MM.1S (cell line): ENCODE measurements around the gene CHTF18.

Experiments
- DNase-seq: peaks from one replicate; pipeline ENCODE4 v3.0.0-alpha.2; 2015
- H2AFZ ChIP-seq: fragments of 300-600 bp; sonication (generic); 2 replicates; pipeline ENCODE4 v1.6.0; 2016; ENCODE audit warnings: antibody characterized with exemption, low read length
- H3F3A ChIP-seq: fragments of 300-600 bp; sonication (generic); 2 replicates; pipeline ENCODE4 v1.6.1; 2016; ENCODE audit warnings: mild to moderate bottlenecking, antibody characterized with exemption, low read length, moderate library complexity, mixed read lengths; ENCODE audit not compliant: insufficient read depth
- H3K27ac ChIP-seq: fragments of 300-600 bp; sonication (generic); 2 replicates; pipeline ENCODE4 v1.5.1; 2016; ENCODE audit warnings: mild to moderate bottlenecking, low read length
- H3K27me3 ChIP-seq: fragments of 300-600 bp; sonication (generic); replicated peaks from 2 replicates; pipeline ENCODE4 v1.6.0; 2016; ENCODE audit warnings: low read length; ENCODE audit not compliant: insufficient read depth
- H3K36me3 ChIP-seq: fragments of 300-600 bp; sonication (generic); replicated peaks from 2 replicates; pipeline ENCODE4 v1.6.1; 2016; ENCODE audit warnings: mild to moderate bottlenecking, low read length, mixed read lengths; ENCODE audit not compliant: insufficient read depth
- H3K4me1 ChIP-seq: fragments of 300-600 bp; sonication (generic); 2 replicates; pipeline ENCODE4 v1.6.1; 2016; ENCODE audit warnings: low read length, mixed read lengths
- H3K4me2 ChIP-seq: fragments of 300-600 bp; sonication (generic); 2 replicates; pipeline ENCODE4 v1.6.0; 2016; ENCODE audit warnings: low read depth, low read length
- H3K4me3 ChIP-seq: fragments of 300-600 bp; sonication (generic); 2 replicates; pipeline ENCODE4 v1.5.1; 2016; ENCODE audit warnings: low read length, mixed read lengths
- H3K79me2 ChIP-seq: fragments of 300-600 bp; sonication (generic); 2 replicates; pipeline ENCODE4 v1.6.1; 2016; ENCODE audit warnings: mixed run types, low read length, mixed read lengths
- H3K9ac ChIP-seq: fragments of 300-600 bp; sonication (generic); 2 replicates; pipeline ENCODE4 v1.6.1; 2016; ENCODE audit warnings: low read length, mixed read lengths
- H3K9me2 ChIP-seq: fragments of 300-600 bp; sonication (generic); replicated peaks from 2 replicates; pipeline ENCODE4 v1.6.1; 2016; ENCODE audit warnings: mild to moderate bottlenecking, low read length, mixed read lengths; ENCODE audit not compliant: insufficient read depth
- H3K9me3 ChIP-seq: fragments of 300-600 bp; sonication (generic); replicated peaks from 2 replicates; pipeline ENCODE4 v1.6.1; 2016; ENCODE audit warnings: mild to moderate bottlenecking, low read length, mixed read lengths; ENCODE audit not compliant: insufficient read depth
- H4K20me1 ChIP-seq: fragments of 300-600 bp; sonication (generic); 2 replicates; pipeline ENCODE4 v1.6.1; 2016; ENCODE audit warnings: mild to moderate bottlenecking, low read length, moderate library complexity, mixed read lengths; ENCODE audit not compliant: insufficient read depth
- CTCF ChIP-seq: fragments of 300-600 bp; sonication (generic); IDR thresholded peaks from 2 replicates; pipeline ENCODE4 v1.5.1; 2016; ENCODE audit warnings: antibody characterized with exemption, low read length, mixed read lengths
- EZH2 ChIP-seq: fragments of 300-600 bp; sonication (generic); optimal IDR thresholded peaks from 2 replicates; pipeline ENCODE3; 2017; ENCODE audit warnings: low read depth, mild to moderate bottlenecking, antibody characterized with exemption, low read length, mixed read lengths
- EZH2phosphoT487 ChIP-seq: fragments of 300-600 bp; sonication (generic); IDR thresholded peaks from 2 replicates; pipeline ENCODE4 v1.6.1; 2018; ENCODE audit warnings: antibody characterized with exemption, low read length

Gene CHTF18

GRCh38 chr16:804193-805048, 16.0 kb downstream of the CHTF18 start:
- Histone ChIP-seq H3K4me3 (no peak overlapping the region), H3F3A (no peaks in the 10 kb centered on the region), H3K79me2 (no peaks in the 10 kb centered on the region), H3K27ac (no peak overlapping the region), H3K36me3 (no peaks in the 10 kb centered on the region), H3K9me3 (no peaks in the 10 kb centered on the region), H2AFZ (no peak overlapping the region), H3K4me2 (no peak overlapping the region), H3K4me1 (no peaks in the 10 kb centered on the region), H3K9me2 (no peaks in the 10 kb centered on the region), H3K27me3 (peaks cover 22% of the 10 kb centered on the region), H3K9ac (no peak overlapping the region), H4K20me1 (no peaks in the 10 kb centered on the region)
- TF ChIP-seq EZH2phosphoT487 (no peak), EZH2 (no peak), CTCF (no peak)
- no peak for DNase-seq

- Histone ChIP-seq H3K4me2 (no peak overlapping the region), H3F3A (no peaks in the 10 kb centered on the region), H3K27me3 (peaks cover 33% of the 10 kb centered on the region), H4K20me1 (no peaks in the 10 kb centered on the region), H3K4me1 (no peaks in the 10 kb centered on the region), H3K79me2 (no peaks in the 10 kb centered on the region), H3K9ac (no peak overlapping the region), H3K9me2 (no peaks in the 10 kb centered on the region), H2AFZ (no peak overlapping the region), H3K4me3 (no peak overlapping the region), H3K27ac (no peak overlapping the region), H3K36me3 (no peaks in the 10 kb centered on the region), H3K9me3 (no peaks in the 10 kb centered on the region)
- no peak for DNase-seq
- no peak for TF ChIP-seq EZH2
- no peak for TF ChIP-seq EZH2phosphoT487
- TF ChIP-seq CTCF, result no peak
These were observed 17.1 kb downstream of the CHTF18 start for GRCh38 chr16:805474-805873.

- H3K79me2 ChIP-seq, result no peaks in the 10 kb centered on the region
- H3K9me2 ChIP-seq, result no peaks in the 10 kb centered on the region
- H3K9me3 ChIP-seq, result no peaks in the 10 kb centered on the region
- peak overlapping the region; percentile 70; the same call in 1 of the 2 replicates for H3K27ac ChIP-seq
- H3K4me3 ChIP-seq, result peak overlapping the region; percentile 89
- H2AFZ ChIP-seq, result peak overlapping the region; percentile 100
- TF ChIP-seq EZH2 (no peak), CTCF (no peak), EZH2phosphoT487 (no peak)
- H3K4me2 ChIP-seq, result peak overlapping the region; percentile 96
- no peaks in the 10 kb centered on the region for H3F3A ChIP-seq
- no peaks in the 10 kb centered on the region for H4K20me1 ChIP-seq
- no peaks in the 10 kb centered on the region for H3K36me3 ChIP-seq
- peak overlapping the region; percentile 96 for H3K9ac ChIP-seq
- H3K4me1 ChIP-seq, result no peaks in the 10 kb centered on the region
- H3K27me3 ChIP-seq, result peaks cover 40% of the 10 kb centered on the region
- DNase-seq, result peak; percentile 88
These were observed 19.1 kb downstream of the CHTF18 start for GRCh38 chr16:807347-808084.
